Activated effector memory CD4-positive, alpha-beta T cell treated with Interleukin-2 at 50 U/mL for 16 hours (primary cell): ENCODE measurements around the gene TMED9.

ENCODE experiments used
- DNase-seq: peaks from one replicate; pipeline ENCODE4 v3.0.0-alpha.2; 2020

Gene TMED9

GRCh38 chr5:177588413-177588909, 3.5 kb upstream of the TMED9 start:
- no peak for DNase-seq

GRCh38 chr5:177590406-177590805, 1.6 kb upstream of the TMED9 start:
- DNase-seq = no peak

- DNase-seq = no peak
Measured at GRCh38 chr5:177591690-177592009, 353 bp upstream of the TMED9 start.

- DNase-seq = no peak
Measured at GRCh38 chr5:177592905-177593304, 902 bp downstream of the TMED9 start.

GRCh38 chr5:177593511-177593910, 1.5 kb downstream of the TMED9 start:
- no peak for DNase-seq

GRCh38 chr5:177594071-177594470, 2.1 kb downstream of the TMED9 start:
- no peak for DNase-seq

GRCh38 chr5:177595026-177595585, 3.1 kb downstream of the TMED9 start:
- no peak for DNase-seq

GRCh38 chr5:177595991-177596774, 4.2 kb downstream of the TMED9 start:
- DNase-seq = no peak

GRCh38 chr5:177596775-177597238, 4.8 kb downstream of the TMED9 start:
- no peak for DNase-seq

GRCh38 chr5:177598477-177598876, 6.5 kb downstream of the TMED9 start:
- no peak for DNase-seq

GRCh38 chr5:177599731-177600507, 7.9 kb downstream of the TMED9 start, which contains the start of gene B4GALT7:
Gene B4GALT7 (plus strand): TSS chr5:177600132. CDS start chr5:177600211, 79 bp downstream.
- DNase-seq = peak; percentile 82

- no peak for DNase-seq
Measured at GRCh38 chr5:177600508-177601018, 8.6 kb downstream of the TMED9 start.

GRCh38 chr5:177601126-177601525, 9.1 kb downstream of the TMED9 start:
- no peak for DNase-seq

- DNase-seq = no peak
Measured at GRCh38 chr5:177601577-177602457, 9.8 kb downstream of the TMED9 start.

- no peak for DNase-seq
Measured at GRCh38 chr5:177602458-177602830, 10.4 kb downstream of the TMED9 start.

- DNase-seq = no peak
Measured at GRCh38 chr5:177603631-177604030, 11.6 kb downstream of the TMED9 start.

- DNase-seq = no peak
Measured at GRCh38 chr5:177604116-177604521, 12.1 kb downstream of the TMED9 start.

- no peak for DNase-seq
Measured at GRCh38 chr5:177604656-177605055, 12.7 kb downstream of the TMED9 start.

- no peak for DNase-seq
Measured at GRCh38 chr5:177605078-177605477, 13.1 kb downstream of the TMED9 start.

- no peak for DNase-seq
Measured at GRCh38 chr5:177605667-177606066, 13.7 kb downstream of the TMED9 start.

GRCh38 chr5:177606071-177607051, 14.4 kb downstream of the TMED9 start:
- DNase-seq = no peak
